ENCODE data around the gene C11orf24.
A peak's percentile ranks its signal among the peaks of the same experiment; 100 is the strongest.
"Not testable (repeated sequence)": the region's sequence is repeated elsewhere in the genome, so short reads cannot be mapped to it uniquely, and the experiment has no call there.

The C11orf24 gene

DNA sequence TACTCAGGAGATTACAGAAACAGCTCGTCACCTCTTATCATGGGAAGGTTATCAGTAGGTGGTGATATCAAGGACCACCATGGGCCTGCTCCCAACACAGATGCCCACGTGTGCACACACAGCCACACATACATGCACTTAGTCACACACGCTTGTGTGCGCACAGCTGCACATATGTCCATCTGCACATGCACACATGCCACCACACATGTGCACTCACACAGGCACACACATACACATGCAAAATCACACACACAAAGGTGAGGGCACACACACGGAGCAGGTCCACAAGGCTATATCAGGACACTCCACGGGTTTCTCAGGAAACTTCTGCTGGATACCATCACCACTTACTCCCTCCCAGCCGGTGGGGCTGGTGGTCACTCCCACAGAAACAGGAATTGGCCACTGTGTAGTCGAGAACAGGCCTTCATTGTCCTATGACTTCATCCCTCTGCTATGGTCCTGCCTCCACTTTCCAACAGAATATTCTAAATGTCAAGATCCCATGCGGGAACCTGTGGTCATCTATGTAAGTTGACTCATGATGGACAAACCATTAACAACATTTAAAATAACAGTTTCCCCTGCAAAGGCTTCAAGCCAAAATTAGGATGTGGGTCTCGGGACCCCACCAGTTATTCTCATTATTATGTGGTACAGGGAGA lies 2.2 kb downstream of the C11orf24 start:
- peak; percentile 66 for DNase-seq

DNA sequence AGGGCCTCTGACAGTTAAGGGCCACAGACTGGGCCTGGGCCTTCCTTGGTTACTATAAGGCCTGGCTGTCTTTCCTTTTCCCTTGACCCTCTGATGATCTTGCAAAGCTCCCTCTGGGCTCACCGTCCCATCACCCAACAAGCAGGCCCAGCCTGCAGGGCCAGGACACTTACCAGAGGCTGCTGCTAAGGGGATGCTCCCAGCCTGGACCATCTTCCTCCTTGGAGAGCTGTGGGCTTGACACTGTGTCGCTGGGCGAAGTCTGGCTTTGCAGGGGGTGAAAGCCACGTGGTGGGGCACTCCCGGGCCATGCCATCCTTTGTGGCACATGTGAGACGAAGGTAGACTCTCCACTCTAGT lies 3.9 kb downstream of the C11orf24 start:
- DNase-seq = no peak

GRCh38 chr11:68266936-68267880 lies 4.6 kb downstream of the C11orf24 start:
- peak; percentile 54 for DNase-seq

- DNase-seq = peak; percentile 56
These were observed 5.5 kb downstream of the C11orf24 start for GRCh38 chr11:68266121-68266891.

GRCh38 chr11:68264741-68265540 lies 6.8 kb downstream of the C11orf24 start:
- DNase-seq = no peak

- no peak for DNase-seq
These were observed 7.5 kb downstream of the C11orf24 start for GRCh38 chr11:68264244-68264643.

DNA sequence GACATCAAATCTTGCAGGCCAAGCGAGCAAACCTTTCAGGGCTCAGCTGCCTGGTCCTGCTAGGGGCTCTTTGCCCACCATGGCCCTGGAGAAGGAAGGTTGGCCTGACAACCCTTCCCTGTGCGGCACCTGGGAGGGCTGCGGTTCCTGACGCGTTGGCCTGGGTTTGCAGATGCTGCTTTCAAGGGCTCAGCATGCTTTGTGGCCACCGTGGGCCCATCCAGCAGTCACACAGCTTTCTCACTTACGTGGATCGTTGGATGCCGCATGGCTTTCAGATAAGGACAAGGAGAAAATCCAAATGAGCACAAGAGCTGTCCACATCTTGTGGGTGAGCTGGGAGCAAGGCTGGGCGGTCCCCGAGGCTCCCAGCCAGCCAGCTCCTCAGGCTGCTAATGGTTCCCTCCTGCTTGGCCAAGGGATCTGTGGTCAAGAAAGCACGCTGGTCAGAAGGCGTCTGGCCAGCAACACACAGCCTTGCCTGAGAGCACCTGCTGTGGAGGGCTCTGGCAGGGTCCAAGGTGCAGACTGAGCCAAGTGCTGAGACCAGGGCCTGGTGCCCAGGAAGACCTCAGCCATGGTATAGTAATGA lies 8.2 kb downstream of the C11orf24 start:
- DNase-seq = no peak

GRCh38 chr11:68262544-68262827 lies 9.3 kb downstream of the C11orf24 start:
- no peak for DNase-seq

DNA sequence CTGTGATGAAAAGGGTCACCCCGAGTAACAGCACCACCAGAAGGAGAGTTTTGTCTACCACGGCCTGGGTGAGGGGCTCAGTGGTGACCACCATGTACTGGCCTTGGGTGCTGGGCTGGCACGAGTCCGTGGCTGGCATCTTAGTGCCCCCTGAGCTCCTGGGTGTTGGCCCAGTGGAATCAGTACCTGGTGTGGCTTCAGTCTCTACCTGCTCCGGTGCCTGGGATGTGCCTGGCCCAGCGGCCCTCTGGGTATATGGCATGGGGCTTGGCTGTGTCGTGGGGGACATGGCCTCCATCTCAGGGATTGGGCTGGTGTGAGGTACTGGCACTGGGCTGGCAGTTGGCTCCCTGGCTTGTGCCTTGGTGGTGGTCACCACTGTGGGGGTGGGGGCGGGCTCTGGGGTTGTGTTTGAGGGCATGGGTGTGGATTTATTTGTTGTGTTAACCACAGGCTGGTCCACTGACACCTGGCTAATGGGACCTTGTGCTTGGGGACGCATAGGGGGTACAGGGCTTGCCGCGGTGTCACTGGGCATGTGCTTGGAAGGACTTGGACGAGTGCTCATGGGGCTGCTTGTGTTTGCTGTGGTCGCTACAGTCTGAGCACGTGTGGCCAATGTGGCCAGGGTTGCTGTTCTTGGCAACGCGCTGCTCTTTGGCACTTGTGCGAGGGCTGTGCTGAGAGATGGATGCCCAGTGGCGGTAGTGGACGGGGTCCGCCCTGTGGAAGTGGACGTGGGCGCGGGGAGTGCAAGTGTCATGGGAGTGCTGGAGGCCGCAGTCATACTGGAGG lies 9.8 kb downstream of the C11orf24 start:
- no peak for DNase-seq

DNA sequence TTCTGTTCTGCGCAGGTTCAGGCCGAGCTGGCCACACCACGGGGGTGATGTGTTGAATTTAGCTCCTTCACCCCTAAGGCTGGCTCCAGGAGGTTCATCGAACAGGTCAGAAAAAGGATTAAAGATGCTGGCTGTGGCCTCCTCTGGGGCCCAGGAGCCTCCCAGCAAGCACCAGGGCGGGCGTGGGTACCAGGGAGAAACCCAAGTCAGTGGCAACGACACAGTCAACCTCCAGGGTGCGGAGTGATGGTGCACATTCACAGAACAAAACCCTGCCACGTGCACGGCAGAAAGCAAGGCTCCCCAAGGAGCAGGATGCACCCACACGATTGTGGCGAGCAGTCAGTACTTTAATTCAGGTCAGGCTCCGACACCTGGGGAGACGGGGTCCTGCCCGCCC lies 10.8 kb downstream of the C11orf24 start:
- DNase-seq = no peak

DNA sequence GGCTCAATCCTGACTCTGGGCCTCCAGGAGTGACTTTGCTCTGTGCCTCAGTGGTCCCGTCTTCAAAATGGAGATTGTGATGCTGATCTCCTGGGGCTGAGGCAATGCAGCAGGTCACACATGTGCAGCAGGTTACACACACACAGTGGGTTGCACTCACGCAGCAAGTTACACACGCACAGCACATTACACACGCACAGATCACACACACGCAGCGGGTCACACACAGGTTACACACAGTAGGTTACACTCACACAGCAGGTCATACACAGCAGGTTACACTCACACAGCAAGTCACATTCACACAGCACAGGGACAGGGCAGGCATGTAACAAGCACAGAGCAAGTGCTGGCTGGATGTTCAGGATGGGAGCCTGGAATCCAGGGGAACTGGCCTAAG lies 11.3 kb downstream of the C11orf24 start:
- DNase-seq = no peak

DNA sequence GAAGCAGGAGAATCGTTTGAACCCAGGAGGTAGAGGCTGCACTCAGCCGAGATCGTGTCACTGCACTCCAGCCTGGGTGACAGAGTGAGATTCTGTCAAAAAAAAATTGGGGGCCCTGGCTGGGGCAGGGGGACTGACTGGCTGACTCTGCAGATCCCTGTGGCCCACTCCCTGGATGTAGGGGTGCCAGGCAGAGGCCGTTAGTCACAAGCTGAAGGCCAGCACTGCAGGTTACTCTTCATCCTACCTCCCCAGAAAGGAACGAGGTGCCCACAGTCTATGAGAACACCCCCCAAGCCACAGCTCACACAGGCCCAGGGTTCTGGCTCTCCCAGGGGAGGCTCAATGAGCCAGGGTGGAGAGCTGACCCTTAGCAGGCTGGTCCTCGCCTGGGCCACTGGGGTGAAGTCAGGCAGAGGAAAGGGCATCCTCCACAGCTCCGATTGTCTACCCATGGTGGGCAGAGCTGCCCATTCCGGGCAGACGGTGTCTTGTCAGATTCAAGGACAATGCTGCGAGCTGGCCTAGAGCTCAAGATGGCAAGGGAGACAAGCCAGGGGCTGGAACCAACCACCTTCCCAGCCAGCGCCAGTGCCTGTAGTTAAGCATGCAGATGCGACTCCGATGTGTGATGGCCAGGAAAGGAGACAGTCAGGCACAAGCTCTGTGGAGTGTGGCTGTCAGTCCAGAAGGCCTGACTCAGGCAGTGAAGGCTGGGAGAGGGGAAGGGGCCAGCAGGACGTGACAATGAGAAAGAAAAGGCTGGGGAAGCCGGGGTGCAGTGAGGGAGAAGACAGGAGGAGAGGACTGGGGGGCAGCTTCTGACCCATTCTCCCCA lies 12.4 kb downstream of the C11orf24 start:
- no peak for DNase-seq

DNA sequence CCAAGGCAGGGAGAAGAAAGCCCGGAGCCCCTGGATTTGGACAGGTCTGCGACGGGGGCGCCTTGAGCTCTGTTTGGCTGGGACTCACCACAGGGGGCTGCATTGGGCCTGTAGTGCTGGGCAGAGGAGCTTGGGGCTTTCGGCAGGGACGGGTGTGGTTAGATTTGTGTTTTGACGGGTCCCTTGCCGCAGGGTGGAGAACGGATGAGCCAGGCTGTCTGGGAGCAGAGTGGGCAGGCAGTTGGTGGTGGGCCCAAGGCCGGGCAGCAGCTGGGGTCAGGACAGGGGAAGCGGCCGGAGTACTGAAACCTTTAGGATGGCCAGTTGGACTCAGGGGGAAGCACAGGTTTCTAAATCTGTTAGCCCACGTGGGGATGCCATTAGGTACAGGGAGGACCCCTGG lies 13.4 kb downstream of the C11orf24 start:
- no peak for DNase-seq

DNA sequence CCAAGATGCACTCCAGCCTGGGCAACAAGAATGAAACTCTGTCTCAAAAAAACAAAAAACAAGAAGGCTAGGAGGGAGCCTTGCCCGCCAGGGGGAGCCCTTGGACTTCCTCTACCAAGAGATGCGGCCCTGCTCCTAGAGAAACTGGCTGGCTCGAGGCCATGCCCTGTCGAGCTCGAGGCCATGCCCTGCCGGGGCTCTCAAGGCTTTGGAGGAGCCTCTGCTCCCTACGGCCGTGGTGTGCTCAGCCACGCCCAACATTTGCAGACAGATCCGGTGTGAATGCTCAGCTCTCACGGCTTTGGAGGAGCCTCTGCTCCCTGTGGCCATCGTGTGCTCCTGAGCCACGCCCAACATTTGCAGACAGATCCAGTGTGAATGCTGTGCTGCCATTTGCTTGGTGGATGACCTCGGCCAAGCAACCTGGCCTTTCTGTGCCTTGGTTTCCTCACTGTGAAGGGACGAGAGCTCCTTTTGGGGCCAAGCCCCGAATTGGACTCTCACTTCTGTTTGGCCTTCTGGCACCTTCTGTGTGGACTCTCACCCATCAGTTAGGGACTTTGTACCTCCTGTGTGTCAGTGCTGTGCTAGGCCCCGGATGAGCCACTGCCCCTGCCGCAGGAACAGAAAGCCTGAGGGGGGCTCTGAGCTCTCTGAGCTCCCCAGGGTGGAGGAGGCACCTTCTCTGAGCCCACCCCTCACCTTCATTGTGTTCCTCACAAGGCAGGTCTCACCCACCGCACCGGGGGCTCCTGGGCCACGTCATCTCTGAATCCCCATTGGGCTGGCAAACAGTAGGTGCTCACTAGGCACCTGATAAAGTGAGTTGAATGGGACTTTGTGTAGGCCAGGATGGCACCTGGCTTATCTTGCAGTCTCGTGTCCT lies 14.1 kb downstream of the C11orf24 start:
- DNase-seq = peak; percentile 96

- no peak for DNase-seq
These were observed 15.4 kb downstream of the C11orf24 start for GRCh38 chr11:68256331-68256741.

- no peak for DNase-seq
These were observed 16.2 kb downstream of the C11orf24 start for GRCh38 chr11:68255526-68255925.

- DNase-seq = no peak
These were observed 17.4 kb downstream of the C11orf24 start for GRCh38 chr11:68254421-68254820.

- peak; percentile 20 for DNase-seq
These were observed 20.0 kb downstream of the C11orf24 start for GRCh38 chr11:68251765-68252164.

GRCh38 chr11:68244912-68245311 lies 26.9 kb downstream of the C11orf24 start:
- DNase-seq = not testable (repeated sequence)

- DNase-seq = not testable (repeated sequence)
These were observed 27.9 kb downstream of the C11orf24 start for GRCh38 chr11:68243847-68244246.
